ENCODE results near the gene BTBD9. TPM values are rescaled to one million over a fixed set of nuclear protein-coding genes. Genes with fewer than 3 reads are reported as not detected.

Gene BTBD9
- total RNA-seq, 1 experiment from 2014 or later: 8.9 TPM

GRCh38 chr6:38221251-38221650 is 418.5 kb downstream of the BTBD9 start:
- no peaks in the 10 kb centered on the region for H3K23me2 ChIP-seq (ENCODE audit: insufficient read length, low read depth, low read length, poor library complexity, severe bottlenecking)
- no peak overlapping the region for H3K56ac ChIP-seq (ENCODE audit: insufficient read length, low read depth, low read length)
- H2AFZ ChIP-seq (ENCODE audit: low read length): no peak overlapping the region
- no peak overlapping the region for H3K9ac ChIP-seq (ENCODE audit: extremely low read depth, insufficient read length, low read length)
- H3K79me1 ChIP-seq (ENCODE audit: insufficient read depth, low read depth, low read length, poor library complexity, severe bottlenecking): no peaks in the 10 kb centered on the region
- H2BK120ac ChIP-seq (ENCODE audit: low read depth, low read length, poor library complexity, severe bottlenecking): no peak overlapping the region
- no peak overlapping the region for H3K27ac ChIP-seq (ENCODE audit: insufficient read length, low read depth, low read length)
- no peak overlapping the region for H4K8ac ChIP-seq (replicated peaks; ENCODE audit: insufficient read length, low read depth, low read length)
- H2BK5ac ChIP-seq (ENCODE audit: insufficient read length, low read length): no peak overlapping the region
- Mint-ChIP-seq H3K27ac (peak overlapping the region in 1 of 3 experiments; percentile 28; a peak in 2 of 7 replicates), H3K9me3 (no peaks in the 10 kb centered on the region), H3K4me1 (peaks cover 3 to 12% of the 10 kb centered on the region in 2 experiments), H3K27me3 (ENCODE audit: low read depth) (no peaks in the 10 kb centered on the region), H3K36me3 (ENCODE audit: insufficient read depth in 1 of 3, low read depth in 3 of 3) (no peaks in the 10 kb centered on the region), H3K4me3 (no peak overlapping the region)
- no peaks in the 10 kb centered on the region for H3K79me2 ChIP-seq (ENCODE audit: insufficient read depth, low read length)
- H4K20me1 ChIP-seq (ENCODE audit: control insufficient read depth, insufficient read depth, insufficient read length): no peaks in the 10 kb centered on the region
- H2BK20ac ChIP-seq (ENCODE audit: low read depth, low read length, poor library complexity, severe bottlenecking): no peak overlapping the region
- no peak for DNase-seq
- H4K91ac ChIP-seq (ENCODE audit: insufficient read length, low read depth, low read length): no peak overlapping the region
- no CpG with 5 or more reads among the region's 4 CpGs for WGBS (ENCODE audit: extremely low coverage, insufficient read length, low lambda C conversion rate)
- H2BK12ac ChIP-seq (ENCODE audit: insufficient read length, low read depth, low read length): no peak overlapping the region
- H2AK5ac ChIP-seq (ENCODE audit: insufficient read length, low read length): no peak overlapping the region
- no peak overlapping the region for H3K18ac ChIP-seq (ENCODE audit: insufficient read length, low read depth, low read length)
- H2BK15ac ChIP-seq (ENCODE audit: low read depth, low read length): no peak overlapping the region
- H4K5ac ChIP-seq (ENCODE audit: insufficient read length, low read depth, low read length): no peak overlapping the region
- no peak for TF ChIP-seq CTCF (conservative IDR thresholded peaks at IDR 0.05)
- no peak overlapping the region for H3K4me2 ChIP-seq (ENCODE audit: insufficient read depth, insufficient read length, low read length)
- no peak overlapping the region for H3K23ac ChIP-seq (ENCODE audit: insufficient read length, low read depth, low read length)
- no peaks in the 10 kb centered on the region for H3K4me1 ChIP-seq (ENCODE audit: insufficient read depth, low read length)
- no peaks in the 10 kb centered on the region for H3K27me3 ChIP-seq (ENCODE audit: insufficient read depth, low read length)
- no peak overlapping the region for H3T11ph ChIP-seq (ENCODE audit: low read length)
- H3K9me3 ChIP-seq (ENCODE audit: control insufficient read depth, low read depth, low read length): no peaks in the 10 kb centered on the region
- no peak overlapping the region for H3K14ac ChIP-seq (ENCODE audit: insufficient read depth, low read length)
- H3K4ac ChIP-seq (ENCODE audit: low read depth, low read length): no peak overlapping the region

Data from H9 (cell line).